ENCODE data around the gene GHR.

Gene GHR

GRCh38 chr5:42564689-42565356, 141.6 kb downstream of the GHR start:
- no peaks in the 10 kb centered on the region for H3K27me3 ChIP-seq (ENCODE audit: insufficient read depth, low read length, poor library complexity)
- H3K27ac ChIP-seq (ENCODE audit: low read length) = no peak overlapping the region
- no peak overlapping the region for H3K4me3 ChIP-seq (ENCODE audit: low read depth in 1 of 2, low read length in 2 of 2)
- no peak overlapping the region for H2AFZ ChIP-seq (ENCODE audit: low read depth, low read length)
- H3K79me2 ChIP-seq (ENCODE audit: insufficient read depth, low read length) = no peaks in the 10 kb centered on the region
- no peaks in the 10 kb centered on the region for H4K20me1 ChIP-seq (ENCODE audit: insufficient read depth, low read length)
- H3K9me3 ChIP-seq (ENCODE audit: insufficient read depth, low read length, severe bottlenecking) = no peaks in the 10 kb centered on the region
- ATAC-seq (ENCODE audit: insufficient read depth, low read depth) (no peak), DNase-seq (no peak)
- no peaks in the 10 kb centered on the region for H3K4me1 ChIP-seq (ENCODE audit: insufficient read depth, low read length)
- no peak overlapping the region for H3K9ac ChIP-seq (ENCODE audit: low read depth, low read length)
- TF ChIP-seq CTCF (IDR thresholded peaks at IDR 0.05; ENCODE audit: borderline replicate concordance, extremely low read depth, low read length, poor library complexity, severe bottlenecking) (no peak), EZH2 (IDR thresholded peaks at IDR 0.05; ENCODE audit: borderline replicate concordance, low read depth, low read length, severe bottlenecking) (no peak)
- H3K36me3 ChIP-seq (ENCODE audit: insufficient read depth, low read length) = no peaks in the 10 kb centered on the region
- no peak overlapping the region for H3K4me2 ChIP-seq (ENCODE audit: insufficient read depth, low read length)

- no peaks in the 10 kb centered on the region for H3K79me2 ChIP-seq (ENCODE audit: insufficient read depth, low read length)
- H3K27ac ChIP-seq (ENCODE audit: low read length) = no peak overlapping the region
- no peaks in the 10 kb centered on the region for H3K9me3 ChIP-seq (ENCODE audit: insufficient read depth, low read length, severe bottlenecking)
- TF ChIP-seq EZH2 (IDR thresholded peaks at IDR 0.05; ENCODE audit: borderline replicate concordance, low read depth, low read length, severe bottlenecking) (no peak), CTCF (IDR thresholded peaks at IDR 0.05; ENCODE audit: borderline replicate concordance, extremely low read depth, low read length, poor library complexity, severe bottlenecking) (no peak)
- H3K9ac ChIP-seq (ENCODE audit: low read depth, low read length) = no peak overlapping the region
- no peaks in the 10 kb centered on the region for H3K27me3 ChIP-seq (ENCODE audit: insufficient read depth, low read length, poor library complexity)
- no peaks in the 10 kb centered on the region for H4K20me1 ChIP-seq (ENCODE audit: insufficient read depth, low read length)
- DNase-seq (no peak), ATAC-seq (ENCODE audit: insufficient read depth, low read depth) (no peak)
- no peak overlapping the region for H3K4me2 ChIP-seq (ENCODE audit: insufficient read depth, low read length)
- no peak overlapping the region for H2AFZ ChIP-seq (ENCODE audit: low read depth, low read length)
- no peaks in the 10 kb centered on the region for H3K36me3 ChIP-seq (ENCODE audit: insufficient read depth, low read length)
- no peaks in the 10 kb centered on the region for H3K4me1 ChIP-seq (ENCODE audit: insufficient read depth, low read length)
- no peak overlapping the region for H3K4me3 ChIP-seq (ENCODE audit: low read depth in 1 of 2, low read length in 2 of 2)
These were observed 143.5 kb downstream of the GHR start for GRCh38 chr5:42566652-42567295.

GRCh38 chr5:42569325-42569724, 146.1 kb downstream of the GHR start:
- no peaks in the 10 kb centered on the region for H4K20me1 ChIP-seq (ENCODE audit: insufficient read depth, low read length)

More at GRCh38 chr5:42569325-42569724, 146.1 kb downstream of the GHR start:
- Histone ChIP-seq H3K4me2 (ENCODE audit: insufficient read depth, low read length) (no peak overlapping the region), H3K79me2 (ENCODE audit: insufficient read depth, low read length) (no peaks in the 10 kb centered on the region), H3K9me3 (ENCODE audit: insufficient read depth, low read length, severe bottlenecking) (no peaks in the 10 kb centered on the region), H2AFZ (ENCODE audit: low read depth, low read length) (no peak overlapping the region), H3K27me3 (ENCODE audit: insufficient read depth, low read length, poor library complexity) (no peaks in the 10 kb centered on the region), H3K4me3 (ENCODE audit: low read depth in 1 of 2, low read length in 2 of 2) (no peak overlapping the region), H3K4me1 (ENCODE audit: insufficient read depth, low read length) (no peaks in the 10 kb centered on the region), H3K36me3 (ENCODE audit: insufficient read depth, low read length) (no peaks in the 10 kb centered on the region), H3K9ac (ENCODE audit: low read depth, low read length) (no peak overlapping the region), H3K27ac (ENCODE audit: low read length) (no peak overlapping the region)
- TF ChIP-seq CTCF (IDR thresholded peaks at IDR 0.05; ENCODE audit: borderline replicate concordance, extremely low read depth, low read length, poor library complexity, severe bottlenecking) (no peak), EZH2 (IDR thresholded peaks at IDR 0.05; ENCODE audit: borderline replicate concordance, low read depth, low read length, severe bottlenecking) (no peak)
- no peak for ATAC-seq (ENCODE audit: insufficient read depth, low read depth)
- DNase-seq = no peak

Data from DND-41 (cell line).